ENCODE results near the gene ARHGEF11.

ARHGEF11 gene

DNA sequence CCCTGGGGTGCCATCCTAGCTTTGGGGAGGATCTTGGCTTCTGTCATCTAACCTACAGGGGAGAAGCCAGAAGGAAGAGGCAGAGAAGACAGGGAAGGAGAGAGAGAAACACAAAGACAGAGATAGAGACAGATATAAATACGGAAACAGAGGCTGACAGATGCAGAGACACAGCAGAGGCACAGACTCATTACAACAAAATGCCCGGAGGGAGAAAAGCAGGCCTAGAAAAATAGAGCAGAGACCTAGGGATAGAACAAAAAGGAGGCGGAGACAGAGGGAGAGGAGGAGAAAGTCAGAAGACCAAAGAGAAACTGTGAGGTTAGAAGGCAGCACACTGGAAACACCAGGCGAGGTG, 150.1 kb downstream of the ARHGEF11 start:
- no peak overlapping the region for H3K4me2 ChIP-seq (ENCODE audit: insufficient read depth, low read length, poor library complexity, severe bottlenecking)
- no peak overlapping the region for H3K4ac ChIP-seq (ENCODE audit: low read length)
- no peaks in the 10 kb centered on the region for H3K36me3 ChIP-seq (replicated peaks in 1 of 2; ENCODE audit: control insufficient read depth in 2 of 2, insufficient read depth in 2 of 2, low read length in 2 of 2)
- H2BK12ac ChIP-seq (ENCODE audit: low read length): no peak overlapping the region
- H3K27me3 ChIP-seq (ENCODE audit: control insufficient read depth in 3 of 3, insufficient read depth in 3 of 3, low read depth in 1 of 3, low read length in 3 of 3): peaks cover 0 to 47% (median 28%) of the 10 kb centered on the region in 3 experiments
- peak overlapping the region; percentile 9 for H2AFZ ChIP-seq (ENCODE audit: low read length)
- H3K4me3 ChIP-seq (ENCODE audit: low read length in 2 of 2): no peak overlapping the region
- peak overlapping the region; percentile 20 for H2BK120ac ChIP-seq (ENCODE audit: low read depth, low read length)
- H3K18ac ChIP-seq (ENCODE audit: low read length): peak overlapping the region; percentile 90
- peak overlapping the region; percentile 52 for H3K23ac ChIP-seq (ENCODE audit: low read depth, low read length, poor library complexity)
- DNase-seq (ENCODE audit: low spot score): no peak
- no peak overlapping the region for H3K14ac ChIP-seq (ENCODE audit: low read length)
- H4K8ac ChIP-seq (ENCODE audit: low read depth, low read length): no peak overlapping the region
- no peak overlapping the region for H4K91ac ChIP-seq (ENCODE audit: low read depth, low read length, poor library complexity)
- H3K9ac ChIP-seq (ENCODE audit: low read depth, low read length, poor library complexity): no peak overlapping the region
- no peaks in the 10 kb centered on the region for H3K9me3 ChIP-seq (replicated peaks in 1 of 2; ENCODE audit: control insufficient read depth in 2 of 2, insufficient read depth in 1 of 2, low read depth in 1 of 2, low read length in 2 of 2)
- peaks cover 27 to 31% of the 10 kb centered on the region in 2 donors for H3K4me1 ChIP-seq (ENCODE audit: control insufficient read depth in 2 of 2, insufficient read depth in 1 of 2, low read depth in 1 of 2, low read length in 2 of 2)
- no peak overlapping the region for H3K27ac ChIP-seq (replicated peaks; ENCODE audit: low read length)
- H2AK5ac ChIP-seq (ENCODE audit: low read depth, low read length): peak overlapping the region; percentile 92
- WGBS, 2 donors (ENCODE audit: extremely low coverage in 2 of 2, insufficient read length in 2 of 2, insufficient replicate concordance in 1 of 2): no CpG with 5 or more reads among the region's 4 CpGs
- H2BK15ac ChIP-seq (ENCODE audit: low read length): peak overlapping the region; percentile 89
- no peaks in the 10 kb centered on the region for H3K79me1 ChIP-seq (ENCODE audit: low read depth, low read length)
- H2BK5ac ChIP-seq (ENCODE audit: low read length): no peak overlapping the region

DNA sequence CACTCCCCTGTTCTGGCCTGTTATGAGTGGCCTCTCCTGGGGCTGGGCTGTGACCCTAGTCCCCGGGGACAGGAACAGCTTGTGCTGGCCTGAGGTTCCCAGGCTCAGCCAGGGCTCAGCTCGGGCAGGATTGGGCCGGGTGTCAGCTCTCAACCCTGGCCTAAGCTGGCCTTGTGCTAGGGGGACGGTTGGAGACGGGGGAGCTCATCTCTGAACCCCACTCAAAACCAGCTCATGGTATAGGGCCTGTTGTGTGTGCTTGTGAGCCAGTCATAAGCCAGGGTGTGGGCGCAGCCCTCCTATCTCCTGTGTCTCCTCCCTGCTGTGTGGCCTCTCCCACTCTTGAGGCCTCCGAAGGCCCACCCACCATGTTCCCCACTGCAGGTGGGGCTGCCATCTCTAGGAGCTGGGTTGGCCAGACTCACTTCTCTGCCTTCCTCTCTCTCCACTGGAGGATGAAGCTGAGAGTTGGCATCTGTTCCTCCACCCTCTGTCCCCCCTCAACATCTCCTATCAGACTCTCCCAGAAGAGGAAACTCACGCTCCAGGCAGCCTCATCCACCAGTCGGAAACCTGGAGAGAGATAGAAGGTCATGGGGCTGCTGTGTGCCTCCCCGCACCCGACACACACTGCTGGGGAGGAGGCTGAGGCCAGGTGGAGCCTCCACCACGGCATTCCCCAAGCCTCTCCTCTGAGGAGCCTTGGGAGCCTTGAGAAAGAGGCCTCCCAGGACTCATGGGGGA, 150.7 kb downstream of the ARHGEF11 start:
- H3K27ac ChIP-seq (replicated peaks; ENCODE audit: low read length): no peak overlapping the region
- H3K9ac ChIP-seq (ENCODE audit: low read depth, low read length, poor library complexity): peak overlapping the region; percentile 26

DNA sequence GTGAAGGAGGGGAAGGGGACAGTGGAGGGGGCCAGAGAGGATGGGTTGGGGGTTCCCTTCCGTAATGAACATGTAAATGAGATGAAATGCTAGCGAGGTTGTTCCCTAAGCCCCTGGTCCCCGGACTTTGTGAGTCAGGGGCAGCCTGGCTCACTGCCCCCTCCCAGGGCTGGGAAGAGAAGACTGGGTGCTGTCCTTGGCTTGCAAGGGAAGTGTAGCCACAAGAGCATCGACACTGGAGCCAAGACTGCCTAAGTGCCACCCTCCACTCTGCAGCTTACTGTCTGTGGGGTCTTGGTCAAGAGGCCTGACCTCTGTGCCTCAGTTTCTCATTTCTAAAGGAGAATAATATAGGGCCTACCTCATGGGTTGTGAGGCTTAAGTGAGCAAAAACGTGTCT, 151.5 kb downstream of the ARHGEF11 start:
- DNase-seq (ENCODE audit: low spot score): no peak
- H3K14ac ChIP-seq (ENCODE audit: low read length): peak overlapping the region; percentile 50
- H2AFZ ChIP-seq (ENCODE audit: low read length): peak overlapping the region; percentile 87
- H3K36me3 ChIP-seq (replicated peaks in 1 of 2; ENCODE audit: control insufficient read depth in 2 of 2, insufficient read depth in 2 of 2, low read length in 2 of 2): no peaks in the 10 kb centered on the region
- peaks cover 0 to 50% (median 28%) of the 10 kb centered on the region in 3 experiments for H3K27me3 ChIP-seq (ENCODE audit: control insufficient read depth in 3 of 3, insufficient read depth in 3 of 3, low read depth in 1 of 3, low read length in 3 of 3)
- peaks cover 27 to 31% of the 10 kb centered on the region in 2 donors for H3K4me1 ChIP-seq (ENCODE audit: control insufficient read depth in 2 of 2, insufficient read depth in 1 of 2, low read depth in 1 of 2, low read length in 2 of 2)
- H3K27ac ChIP-seq (replicated peaks; ENCODE audit: low read length): no peak overlapping the region
- WGBS, 2 donors (ENCODE audit: extremely low coverage in 2 of 2, insufficient read length in 2 of 2, insufficient replicate concordance in 1 of 2): no CpG with 5 or more reads among the region's 5 CpGs
- H2BK5ac ChIP-seq (ENCODE audit: low read length): no peak overlapping the region
- peak overlapping the region; percentile 89 for H2BK15ac ChIP-seq (ENCODE audit: low read length)
- no peak overlapping the region for H4K91ac ChIP-seq (ENCODE audit: low read depth, low read length, poor library complexity)
- H3K18ac ChIP-seq (ENCODE audit: low read length): peak overlapping the region; percentile 68
- peak overlapping the region; percentile 68 for H2BK12ac ChIP-seq (ENCODE audit: low read length)
- no peak overlapping the region for H4K8ac ChIP-seq (ENCODE audit: low read depth, low read length)
- H2AK5ac ChIP-seq (ENCODE audit: low read depth, low read length): no peak overlapping the region
- peak overlapping the region; percentile 41 for H3K4me2 ChIP-seq (ENCODE audit: insufficient read depth, low read length, poor library complexity, severe bottlenecking)
- no peak overlapping the region for H3K4me3 ChIP-seq (ENCODE audit: low read length in 2 of 2)
- no peak overlapping the region for H3K9ac ChIP-seq (ENCODE audit: low read depth, low read length, poor library complexity)
- peak overlapping the region; percentile 23 for H3K23ac ChIP-seq (ENCODE audit: low read depth, low read length, poor library complexity)
- H3K79me1 ChIP-seq (ENCODE audit: low read depth, low read length): no peaks in the 10 kb centered on the region
- H3K9me3 ChIP-seq (replicated peaks in 1 of 2; ENCODE audit: control insufficient read depth in 2 of 2, insufficient read depth in 1 of 2, low read depth in 1 of 2, low read length in 2 of 2): no peaks in the 10 kb centered on the region
- peak overlapping the region; percentile 30 for H2BK120ac ChIP-seq (ENCODE audit: low read depth, low read length)
- H3K4ac ChIP-seq (ENCODE audit: low read length): no peak overlapping the region

More for the DNA sequence above, 150.7 kb downstream of the ARHGEF11 start:
- H3K23ac ChIP-seq (ENCODE audit: low read depth, low read length, poor library complexity): peak overlapping the region; percentile 52
- peak overlapping the region; percentile 20 for H2BK120ac ChIP-seq (ENCODE audit: low read depth, low read length)
- peak overlapping the region; percentile 31 for H2BK5ac ChIP-seq (ENCODE audit: low read length)
- no peak overlapping the region for H4K8ac ChIP-seq (ENCODE audit: low read depth, low read length)
- H2AK5ac ChIP-seq (ENCODE audit: low read depth, low read length): peak overlapping the region; percentile 92
- H4K91ac ChIP-seq (ENCODE audit: low read depth, low read length, poor library complexity): no peak overlapping the region
- H3K27me3 ChIP-seq (ENCODE audit: control insufficient read depth in 3 of 3, insufficient read depth in 3 of 3, low read depth in 1 of 3, low read length in 3 of 3): peaks cover 0 to 47% (median 28%) of the 10 kb centered on the region in 3 experiments
- peak overlapping the region; percentile 11 for H3K14ac ChIP-seq (ENCODE audit: low read length)
- H3K4me3 ChIP-seq (ENCODE audit: low read length in 2 of 2): no peak overlapping the region
- H3K18ac ChIP-seq (ENCODE audit: low read length): peak overlapping the region; percentile 90
- H2BK12ac ChIP-seq (ENCODE audit: low read length): peak overlapping the region; percentile 7
- no CpG with 5 or more reads among the region's 12 CpGs for WGBS, 2 donors (ENCODE audit: extremely low coverage in 2 of 2, insufficient read length in 2 of 2, insufficient replicate concordance in 1 of 2)
- no peak for DNase-seq (ENCODE audit: low spot score)
- H3K9me3 ChIP-seq (replicated peaks in 1 of 2; ENCODE audit: control insufficient read depth in 2 of 2, insufficient read depth in 1 of 2, low read depth in 1 of 2, low read length in 2 of 2): no peaks in the 10 kb centered on the region
- H3K79me1 ChIP-seq (ENCODE audit: low read depth, low read length): no peaks in the 10 kb centered on the region
- H2BK15ac ChIP-seq (ENCODE audit: low read length): peak overlapping the region; percentile 89
- H3K36me3 ChIP-seq (replicated peaks in 1 of 2; ENCODE audit: control insufficient read depth in 2 of 2, insufficient read depth in 2 of 2, low read length in 2 of 2): no peaks in the 10 kb centered on the region
- peaks cover 27 to 31% of the 10 kb centered on the region in 2 donors for H3K4me1 ChIP-seq (ENCODE audit: control insufficient read depth in 2 of 2, insufficient read depth in 1 of 2, low read depth in 1 of 2, low read length in 2 of 2)
- no peak overlapping the region for H3K4me2 ChIP-seq (ENCODE audit: insufficient read depth, low read length, poor library complexity, severe bottlenecking)
- peak overlapping the region; percentile 60 for H3K4ac ChIP-seq (ENCODE audit: low read length)
- H2AFZ ChIP-seq (ENCODE audit: low read length): peak overlapping the region; percentile 9

Measured in neuronal stem cell (in vitro differentiated cells).